Activated naive CD8-positive, alpha-beta T cell treated with anti-CD3 and anti-CD28 coated beads for 36 hours (primary cell): ENCODE data around the gene TRPC1. TPM values are rescaled to one million over a fixed set of nuclear protein-coding genes. Genes with fewer than 3 reads are reported as not detected.

Experiments
- DNase-seq: peaks from one replicate; pipeline ENCODE4 v3.0.0; 2021
- H3K27ac Mint-ChIP-seq: one replicate; pipeline ENCODE4 v1.8.0; 2022; ENCODE audit warnings: mild to moderate bottlenecking, moderate library complexity, mixed read lengths
- H3K27me3 Mint-ChIP-seq: one replicate; pipeline ENCODE4 v1.8.0; 2022; ENCODE audit warnings: mild to moderate bottlenecking, mixed read lengths
- H3K36me3 Mint-ChIP-seq: one replicate; pipeline ENCODE4 v1.8.0; 2021; ENCODE audit warnings: mild to moderate bottlenecking, mixed read lengths
- H3K4me1 Mint-ChIP-seq: one replicate; pipeline ENCODE4 v1.8.0; 2021; ENCODE audit warnings: mixed read lengths
- H3K4me3 Mint-ChIP-seq: one replicate; pipeline ENCODE4 v1.8.0; 2022; ENCODE audit warnings: mild to moderate bottlenecking, moderate library complexity, mixed read lengths
- H3K9me3 Mint-ChIP-seq: one replicate; pipeline ENCODE4 v1.8.0; 2022; ENCODE audit warnings: mixed read lengths
- total RNA-seq, 2 experiments: library from RNA; stranded (reverse); gene quantifications; one replicate each; pipeline ENCODE4 v1.2.3, GENCODE V29; 2021

Gene TRPC1
- total RNA-seq, 2 experiments from 2014 or later, result 1.5 to 2.1 TPM

GRCh38 chr3:142794508-142794907 is 70.7 kb downstream of the TRPC1 start:
- Mint-ChIP-seq H3K27me3 (no peaks in the 10 kb centered on the region), H3K4me3 (no peak overlapping the region), H3K27ac (no peak overlapping the region), H3K36me3 (peaks cover 3% of the 10 kb centered on the region), H3K9me3 (no peaks in the 10 kb centered on the region), H3K4me1 (no peaks in the 10 kb centered on the region)
- DNase-seq, result no peak

- no peaks in the 10 kb centered on the region for H3K27me3 Mint-ChIP-seq
- H3K4me1 Mint-ChIP-seq, result no peaks in the 10 kb centered on the region
- no peak for DNase-seq
- H3K36me3 Mint-ChIP-seq, result peaks cover 3% of the 10 kb centered on the region
- no peaks in the 10 kb centered on the region for H3K9me3 Mint-ChIP-seq
- H3K27ac Mint-ChIP-seq, result no peak overlapping the region
- no peak overlapping the region for H3K4me3 Mint-ChIP-seq
Observed at GRCh38 chr3:142795332-142795731, 71.5 kb downstream of the TRPC1 start.

GRCh38 chr3:142796823-142797222 is 73.0 kb downstream of the TRPC1 start:
- H3K36me3 Mint-ChIP-seq, result peaks cover 3% of the 10 kb centered on the region
- no peak for DNase-seq
- no peak overlapping the region for H3K4me3 Mint-ChIP-seq
- no peaks in the 10 kb centered on the region for H3K27me3 Mint-ChIP-seq
- no peaks in the 10 kb centered on the region for H3K4me1 Mint-ChIP-seq
- H3K9me3 Mint-ChIP-seq, result no peaks in the 10 kb centered on the region
- H3K27ac Mint-ChIP-seq, result no peak overlapping the region

- Mint-ChIP-seq H3K27me3 (no peaks in the 10 kb centered on the region), H3K4me1 (no peaks in the 10 kb centered on the region), H3K4me3 (no peak overlapping the region), H3K9me3 (no peaks in the 10 kb centered on the region), H3K27ac (no peak overlapping the region), H3K36me3 (no peaks in the 10 kb centered on the region)
- no peak for DNase-seq
Observed at GRCh38 chr3:142801746-142802145, 77.9 kb downstream of the TRPC1 start.

GRCh38 chr3:142802891-142803290 is 79.1 kb downstream of the TRPC1 start:
- no peak overlapping the region for H3K4me3 Mint-ChIP-seq
- H3K36me3 Mint-ChIP-seq, result no peaks in the 10 kb centered on the region
- no peak overlapping the region for H3K27ac Mint-ChIP-seq
- H3K9me3 Mint-ChIP-seq, result no peaks in the 10 kb centered on the region
- DNase-seq, result no peak
- no peaks in the 10 kb centered on the region for H3K27me3 Mint-ChIP-seq
- no peaks in the 10 kb centered on the region for H3K4me1 Mint-ChIP-seq

- no peaks in the 10 kb centered on the region for H3K9me3 Mint-ChIP-seq
- H3K27ac Mint-ChIP-seq, result no peak overlapping the region
- no peaks in the 10 kb centered on the region for H3K36me3 Mint-ChIP-seq
- DNase-seq, result no peak
- H3K4me3 Mint-ChIP-seq, result no peak overlapping the region
- H3K4me1 Mint-ChIP-seq, result peaks cover 5% of the 10 kb centered on the region
- peaks cover 9% of the 10 kb centered on the region for H3K27me3 Mint-ChIP-seq
Observed at GRCh38 chr3:142808103-142808917, 84.5 kb downstream of the TRPC1 start.

- Mint-ChIP-seq H3K27me3 (peaks cover 13% of the 10 kb centered on the region), H3K4me1 (peaks cover 5% of the 10 kb centered on the region), H3K4me3 (no peak overlapping the region), H3K9me3 (no peaks in the 10 kb centered on the region), H3K36me3 (no peaks in the 10 kb centered on the region), H3K27ac (no peak overlapping the region)
- DNase-seq, result no peak
Observed at GRCh38 chr3:142809259-142809658, 85.4 kb downstream of the TRPC1 start.

- H3K4me3 Mint-ChIP-seq, result no peak overlapping the region
- H3K9me3 Mint-ChIP-seq, result no peaks in the 10 kb centered on the region
- peaks cover 2% of the 10 kb centered on the region for H3K4me1 Mint-ChIP-seq
- no peak for DNase-seq
- H3K36me3 Mint-ChIP-seq, result no peaks in the 10 kb centered on the region
- no peak overlapping the region for H3K27ac Mint-ChIP-seq
- H3K27me3 Mint-ChIP-seq, result peaks cover 37% of the 10 kb centered on the region
Observed at GRCh38 chr3:142815803-142816202, 92.0 kb downstream of the TRPC1 start.

- no peak for DNase-seq
- no peak overlapping the region for H3K27ac Mint-ChIP-seq
Observed at GRCh38 chr3:142817356-142817755, 93.5 kb downstream of the TRPC1 start.

GRCh38 chr3:142817897-142818296 is 94.1 kb downstream of the TRPC1 start:
- Mint-ChIP-seq H3K27ac (no peak overlapping the region), H3K4me1 (peaks cover 2% of the 10 kb centered on the region), H3K4me3 (no peak overlapping the region), H3K27me3 (peaks cover 34% of the 10 kb centered on the region), H3K36me3 (no peaks in the 10 kb centered on the region), H3K9me3 (no peaks in the 10 kb centered on the region)
- DNase-seq, result no peak

More at GRCh38 chr3:142817356-142817755, 93.5 kb downstream of the TRPC1 start:
- Mint-ChIP-seq H3K27me3 (peaks cover 34% of the 10 kb centered on the region), H3K36me3 (no peaks in the 10 kb centered on the region), H3K4me3 (no peak overlapping the region), H3K9me3 (no peaks in the 10 kb centered on the region), H3K4me1 (peaks cover 2% of the 10 kb centered on the region)

- Mint-ChIP-seq H3K27me3 (peaks cover 30% of the 10 kb centered on the region), H3K4me1 (peaks cover 2% of the 10 kb centered on the region), H3K4me3 (no peak overlapping the region)
Observed at GRCh38 chr3:142818651-142819050, 94.8 kb downstream of the TRPC1 start.

GRCh38 chr3:142819179-142819578 is 95.3 kb downstream of the TRPC1 start:
- peaks cover 30% of the 10 kb centered on the region for H3K27me3 Mint-ChIP-seq

More at GRCh38 chr3:142818651-142819050, 94.8 kb downstream of the TRPC1 start:
- Mint-ChIP-seq H3K27ac (no peak overlapping the region), H3K9me3 (no peaks in the 10 kb centered on the region), H3K36me3 (no peaks in the 10 kb centered on the region)
- no peak for DNase-seq

GRCh38 chr3:142828703-142829305 is 105.0 kb downstream of the TRPC1 start:
- no peaks in the 10 kb centered on the region for H3K36me3 Mint-ChIP-seq
- no peak overlapping the region for H3K27ac Mint-ChIP-seq
- H3K9me3 Mint-ChIP-seq, result no peaks in the 10 kb centered on the region
- peaks cover 3% of the 10 kb centered on the region for H3K4me1 Mint-ChIP-seq
- peak; percentile 69 for DNase-seq
- H3K4me3 Mint-ChIP-seq, result no peak overlapping the region
- peaks cover 8% of the 10 kb centered on the region for H3K27me3 Mint-ChIP-seq

More at GRCh38 chr3:142819179-142819578, 95.3 kb downstream of the TRPC1 start:
- no peak for DNase-seq
- Mint-ChIP-seq H3K36me3 (no peaks in the 10 kb centered on the region), H3K4me3 (no peak overlapping the region), H3K9me3 (no peaks in the 10 kb centered on the region), H3K27ac (no peak overlapping the region), H3K4me1 (peaks cover 2% of the 10 kb centered on the region)

GRCh38 chr3:142837526-142837925 is 113.7 kb downstream of the TRPC1 start:
- DNase-seq, result no peak
- peaks cover 14% of the 10 kb centered on the region for H3K27me3 Mint-ChIP-seq

GRCh38 chr3:142839831-142840230 is 116.0 kb downstream of the TRPC1 start:
- peaks cover 2% of the 10 kb centered on the region for H3K4me1 Mint-ChIP-seq
- no peak overlapping the region for H3K27ac Mint-ChIP-seq
- H3K9me3 Mint-ChIP-seq, result no peaks in the 10 kb centered on the region

More at GRCh38 chr3:142837526-142837925, 113.7 kb downstream of the TRPC1 start:
- H3K4me1 Mint-ChIP-seq, result no peaks in the 10 kb centered on the region
- no peak overlapping the region for H3K27ac Mint-ChIP-seq
- no peaks in the 10 kb centered on the region for H3K36me3 Mint-ChIP-seq
- H3K9me3 Mint-ChIP-seq, result no peaks in the 10 kb centered on the region
- no peak overlapping the region for H3K4me3 Mint-ChIP-seq

More at GRCh38 chr3:142839831-142840230, 116.0 kb downstream of the TRPC1 start:
- no peak for DNase-seq
- Mint-ChIP-seq H3K27me3 (peaks cover 10% of the 10 kb centered on the region), H3K36me3 (no peaks in the 10 kb centered on the region), H3K4me3 (no peak overlapping the region)
